K562 (cell line): ENCODE results near the gene TERT.
"Not testable (repeated sequence)": the region's sequence is repeated elsewhere in the genome, so short reads cannot be mapped to it uniquely, and the experiment has no call there.

Experiments
- EGR1 ChIP-seq: fragments of 450-650 bp; conservative IDR thresholded peaks from 2 replicates; pipeline ENCODE4 v1.6.1; 2017; ENCODE audit warnings: mild to moderate bottlenecking
- ETV6 ChIP-seq, 3 experiments: fragments of 150-350 bp in 1 of 3; sonication (generic) in 1 of 3; formaldehyde crosslinking in 1 of 3; IDR thresholded peaks; 2 replicates each; pipeline versions ENCODE4 v1.6.1 to v1.8.0; 2014 to 2022; ENCODE audit warnings: borderline replicate concordance in 2 of 3, low read depth in 2 of 3, antibody characterized with exemption in 1 of 3, low read length in 1 of 3, mild to moderate bottlenecking in 1 of 3, missing genetic modification reagents in 1 of 3
- EZH2 ChIP-seq: IDR thresholded peaks from 2 replicates; pipeline ENCODE4 v1.6.1; 2012; ENCODE audit warnings: low read depth, mild to moderate bottlenecking, inconsistent platforms, low read length, borderline replicate concordance
- FOXM1 ChIP-seq, 2 experiments: fragments of 450-650 bp in 1 of 2; sonication (generic) in 1 of 2; formaldehyde crosslinking in 1 of 2; IDR thresholded peaks; 2 replicates each; pipeline versions ENCODE4 v1.6.1 to v1.9.0; 2017 to 2022; ENCODE audit warnings: low read depth in 2 of 2, mild to moderate bottlenecking in 2 of 2, missing genetic modification reagents in 1 of 2, moderate library complexity in 1 of 2
- NCOA2 ChIP-seq, 2 experiments: fragments of 450-650 bp; IDR thresholded peaks; 2 replicates each; pipeline ENCODE4 v1.6.1; 2018; ENCODE audit warnings: mild to moderate bottlenecking in 2 of 2, moderate library complexity in 1 of 2; ENCODE audit not compliant: partially characterized antibody in 2 of 2
- NCOA6 ChIP-seq: fragments of 450-650 bp; IDR thresholded peaks from 2 replicates; pipeline ENCODE4 v1.6.1; 2017; ENCODE audit warnings: mild to moderate bottlenecking
- NFE2 ChIP-seq: IDR thresholded peaks from 2 replicates; pipeline ENCODE4 v1.6.1; 2014; ENCODE audit warnings: antibody characterized with exemption, low read depth
- POLR2AphosphoS5 ChIP-seq: IDR thresholded peaks from 2 replicates; pipeline ENCODE4 v1.6.1; 2011; ENCODE audit warnings: mild to moderate bottlenecking, low read depth, low read length, moderate library complexity; ENCODE audit not compliant: control insufficient read depth, insufficient read depth
- TCF7L2 ChIP-seq: fragments of 150-350 bp; IDR thresholded peaks from 2 replicates; pipeline ENCODE4 v1.6.1; 2016; ENCODE audit warnings: low read depth, mild to moderate bottlenecking, low read length, moderate library complexity
- ZNF165 ChIP-seq: fragments of 250-450 bp; sonication (Bioruptor Pico); IDR thresholded peaks from 2 replicates; pipeline ENCODE4 v1.4.0; 2020; ENCODE audit warnings: borderline replicate concordance
- TF ChIP-seq, protein P1 (sequence below), 3 experiments: IDR thresholded peaks in 2 of 3; conservative IDR thresholded peaks in 1 of 3; 2 replicates each; pipeline ENCODE4 v1.5.1; 2011 to 2012; ENCODE audit warnings: low read length in 3 of 3, mild to moderate bottlenecking in 3 of 3, control low read depth in 2 of 3, improper control_type of control experiment in 1 of 3, inconsistent platforms in 1 of 3, low read depth in 1 of 3, mixed read lengths in 1 of 3, moderate library complexity in 1 of 3; ENCODE audit not compliant: insufficient read depth in 2 of 3
- TF ChIP-seq, protein P2 (sequence below): fragments of 450-650 bp; formaldehyde crosslinking; IDR thresholded peaks from 2 replicates; pipeline ENCODE4 v1.4.0; 2022; ENCODE audit warnings: missing genetic modification characterization

DNA sequence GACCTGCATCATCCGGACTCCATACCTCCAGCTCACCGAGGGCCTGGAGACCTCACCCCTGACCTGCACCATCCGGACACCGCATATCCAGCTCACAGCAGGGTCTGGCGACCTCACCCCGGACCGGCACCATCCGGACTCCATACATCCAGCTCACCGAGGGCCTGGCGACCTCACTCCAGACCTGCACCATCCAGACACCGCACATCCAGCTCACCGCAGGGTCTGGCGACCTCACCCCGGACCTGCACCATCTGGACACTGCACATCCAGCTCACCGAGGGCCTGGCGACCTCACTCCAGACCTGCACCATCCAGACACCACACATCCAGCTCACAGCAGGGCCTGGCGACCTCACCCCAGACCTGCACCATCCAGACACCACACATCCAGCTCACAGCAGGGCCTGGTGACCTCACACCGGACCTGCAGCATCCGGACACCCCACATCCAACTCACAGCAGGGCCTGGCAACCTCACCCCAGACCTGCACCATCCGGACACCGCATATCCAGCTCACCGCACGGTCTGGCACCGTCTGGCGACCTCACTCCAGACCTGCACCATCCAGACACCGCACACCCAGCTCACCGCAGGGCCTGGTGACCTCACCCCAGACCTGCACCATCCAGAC is 10.4 kb downstream of the TERT start:
- TF ChIP-seq, protein P1, sequence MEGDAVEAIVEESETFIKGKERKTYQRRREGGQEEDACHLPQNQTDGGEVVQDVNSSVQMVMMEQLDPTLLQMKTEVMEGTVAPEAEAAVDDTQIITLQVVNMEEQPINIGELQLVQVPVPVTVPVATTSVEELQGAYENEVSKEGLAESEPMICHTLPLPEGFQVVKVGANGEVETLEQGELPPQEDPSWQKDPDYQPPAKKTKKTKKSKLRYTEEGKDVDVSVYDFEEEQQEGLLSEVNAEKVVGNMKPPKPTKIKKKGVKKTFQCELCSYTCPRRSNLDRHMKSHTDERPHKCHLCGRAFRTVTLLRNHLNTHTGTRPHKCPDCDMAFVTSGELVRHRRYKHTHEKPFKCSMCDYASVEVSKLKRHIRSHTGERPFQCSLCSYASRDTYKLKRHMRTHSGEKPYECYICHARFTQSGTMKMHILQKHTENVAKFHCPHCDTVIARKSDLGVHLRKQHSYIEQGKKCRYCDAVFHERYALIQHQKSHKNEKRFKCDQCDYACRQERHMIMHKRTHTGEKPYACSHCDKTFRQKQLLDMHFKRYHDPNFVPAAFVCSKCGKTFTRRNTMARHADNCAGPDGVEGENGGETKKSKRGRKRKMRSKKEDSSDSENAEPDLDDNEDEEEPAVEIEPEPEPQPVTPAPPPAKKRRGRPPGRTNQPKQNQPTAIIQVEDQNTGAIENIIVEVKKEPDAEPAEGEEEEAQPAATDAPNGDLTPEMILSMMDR (IDR thresholded peaks at IDR 0.05 in 2 of 3, conservative IDR thresholded peaks at IDR 0.05 in 1 of 3; ENCODE audit: insufficient read depth in 2 of 3, low read depth in 1 of 3, low read length in 3 of 3): not testable (repeated sequence)
- not testable (repeated sequence) for TF ChIP-seq TCF7L2; NCOA6; POLR2AphosphoS5; ETV6 (IDR thresholded peaks at IDR 0.05; ENCODE audit: borderline replicate concordance in 1 of 2, low read depth in 2 of 2, low read length in 1 of 2); ETV6 (CRISPR knock-in tag; IDR thresholded peaks at IDR 0.05; ENCODE audit: borderline replicate concordance); ZNF165 (CRISPR knock-in tag); NCOA2 (IDR thresholded peaks at IDR 0.05; ENCODE audit: partially characterized antibody in 2 of 2); FOXM1 (IDR thresholded peaks at IDR 0.05; ENCODE audit: low read depth); FOXM1 (CRISPR knock-in tag; IDR thresholded peaks at IDR 0.05; ENCODE audit: low read depth); EZH2; NFE2; EGR1
- TF ChIP-seq, protein P2, sequence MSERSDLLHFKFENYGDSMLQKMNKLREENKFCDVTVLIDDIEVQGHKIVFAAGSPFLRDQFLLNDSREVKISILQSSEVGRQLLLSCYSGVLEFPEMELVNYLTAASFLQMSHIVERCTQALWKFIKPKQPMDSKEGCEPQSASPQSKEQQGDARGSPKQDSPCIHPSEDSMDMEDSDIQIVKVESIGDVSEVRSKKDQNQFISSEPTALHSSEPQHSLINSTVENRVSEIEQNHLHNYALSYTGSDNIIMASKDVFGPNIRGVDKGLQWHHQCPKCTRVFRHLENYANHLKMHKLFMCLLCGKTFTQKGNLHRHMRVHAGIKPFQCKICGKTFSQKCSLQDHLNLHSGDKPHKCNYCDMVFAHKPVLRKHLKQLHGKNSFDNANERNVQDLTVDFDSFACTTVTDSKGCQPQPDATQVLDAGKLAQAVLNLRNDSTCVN (CRISPR knock-in tag): not testable (repeated sequence)
